KMS-11 (cell line): ENCODE data around the gene SOX30.

ENCODE experiments used
- H2AFZ ChIP-seq: fragments of 200-600 bp; sonication (generic); 2 replicates; pipeline ENCODE4 v1.6.1; 2016; ENCODE audit warnings: antibody characterized with exemption, mixed run types, low read depth
- H3K27ac ChIP-seq: fragments of 200-600 bp; sonication (generic); 2 replicates; pipeline ENCODE4 v1.6.1; 2016; ENCODE audit warnings: mild to moderate bottlenecking, mixed run types
- H3K27me3 ChIP-seq: fragments of 200-600 bp; sonication (generic); 2 replicates; pipeline ENCODE4 v1.6.1; 2017; ENCODE audit warnings: mild to moderate bottlenecking, low read depth, mixed run types, moderate library complexity; ENCODE audit not compliant: insufficient read depth
- H3K36me3 ChIP-seq: fragments of 200-600 bp; sonication (generic); 2 replicates; pipeline ENCODE4 v1.6.1; 2017; ENCODE audit warnings: mild to moderate bottlenecking, mixed run types; ENCODE audit not compliant: insufficient read depth
- H3K4me1 ChIP-seq: fragments of 200-600 bp; sonication (generic); 2 replicates; pipeline ENCODE4 v1.6.1; 2016; ENCODE audit warnings: mild to moderate bottlenecking, low read depth, mixed run types; ENCODE audit not compliant: poor library complexity, severe bottlenecking
- H3K4me2 ChIP-seq: fragments of 200-600 bp; sonication (generic); 2 replicates; pipeline ENCODE4 v1.7.0; 2016; ENCODE audit warnings: mild to moderate bottlenecking, mixed run types
- H3K4me3 ChIP-seq: fragments of 200-600 bp; sonication (generic); IDR thresholded peaks from 2 replicates; pipeline ENCODE4 v1.6.1; 2017; ENCODE audit warnings: low read depth, low read length, mixed read lengths; ENCODE audit not compliant: insufficient read depth
- H3K79me2 ChIP-seq: fragments of 200-600 bp; sonication (generic); 2 replicates; pipeline ENCODE4 v1.6.1; 2016; ENCODE audit warnings: low read depth, mixed run types; ENCODE audit not compliant: insufficient read depth
- H3K9ac ChIP-seq: fragments of 200-600 bp; sonication (generic); 2 replicates; pipeline ENCODE4 v1.6.1; 2016; ENCODE audit warnings: mild to moderate bottlenecking, mixed run types
- H4K20me1 ChIP-seq: fragments of 200-600 bp; sonication (generic); 2 replicates; pipeline ENCODE4 v1.6.1; 2016; ENCODE audit warnings: mild to moderate bottlenecking, mixed run types; ENCODE audit not compliant: insufficient read depth
- CTCF ChIP-seq: fragments of 200-600 bp; sonication (generic); conservative IDR thresholded peaks from 2 replicates; pipeline ENCODE4 v1.6.1; 2017; ENCODE audit warnings: low read depth, mild to moderate bottlenecking, antibody characterized with exemption, low read length, moderate library complexity, mixed read lengths

SOX30 gene

DNA sequence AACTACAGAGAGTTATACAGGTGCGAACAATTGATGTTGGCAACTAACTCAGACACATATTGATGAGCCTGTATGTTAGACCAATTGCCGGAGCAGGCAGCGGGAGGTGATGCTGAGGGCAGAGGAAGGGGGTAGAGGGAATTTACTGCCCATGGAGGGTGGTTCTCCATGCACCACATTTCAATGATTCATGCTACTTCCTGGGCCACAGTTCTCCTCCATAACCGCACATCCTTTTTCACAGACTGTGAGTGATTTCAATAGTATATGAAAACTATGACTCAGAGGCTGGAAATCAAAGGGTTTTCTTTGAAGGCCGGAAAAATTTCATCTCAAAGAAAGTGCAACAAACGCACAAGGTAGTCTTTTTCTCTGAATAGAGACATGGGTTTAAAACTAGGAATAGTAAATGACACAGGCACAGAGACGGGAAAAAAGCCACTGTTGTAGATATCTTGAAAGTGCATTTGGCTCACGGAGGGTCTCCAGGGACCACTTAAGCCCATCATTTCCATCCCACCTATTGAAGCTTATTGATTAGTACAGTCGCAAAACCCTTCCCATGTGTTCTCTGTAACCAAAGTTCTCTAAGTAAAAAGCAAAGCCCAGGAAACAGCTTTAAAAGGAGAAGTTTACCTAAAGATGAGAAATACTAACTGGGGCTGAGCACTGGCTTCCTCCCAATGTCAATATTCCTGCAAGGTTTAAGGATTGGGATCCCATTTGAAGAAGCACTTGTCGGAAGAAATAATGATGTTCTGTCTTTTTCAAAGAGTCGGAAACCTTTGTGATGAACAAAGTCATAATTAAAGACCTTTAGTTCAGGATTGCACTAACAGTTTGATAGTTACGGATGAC lies 48.7 kb downstream of the SOX30 start:
- H3K27me3 ChIP-seq = no peaks in the 10 kb centered on the region
- no peak overlapping the region for H3K4me2 ChIP-seq
- H3K4me3 ChIP-seq = no peak overlapping the region
- no peak overlapping the region for H2AFZ ChIP-seq
- H4K20me1 ChIP-seq = no peaks in the 10 kb centered on the region
- no peak overlapping the region for H3K27ac ChIP-seq
- no peak for TF ChIP-seq CTCF
- peaks cover 48% of the 10 kb centered on the region for H3K4me1 ChIP-seq
- H3K9ac ChIP-seq = no peak overlapping the region
- H3K36me3 ChIP-seq = no peaks in the 10 kb centered on the region
- no peaks in the 10 kb centered on the region for H3K79me2 ChIP-seq

DNA sequence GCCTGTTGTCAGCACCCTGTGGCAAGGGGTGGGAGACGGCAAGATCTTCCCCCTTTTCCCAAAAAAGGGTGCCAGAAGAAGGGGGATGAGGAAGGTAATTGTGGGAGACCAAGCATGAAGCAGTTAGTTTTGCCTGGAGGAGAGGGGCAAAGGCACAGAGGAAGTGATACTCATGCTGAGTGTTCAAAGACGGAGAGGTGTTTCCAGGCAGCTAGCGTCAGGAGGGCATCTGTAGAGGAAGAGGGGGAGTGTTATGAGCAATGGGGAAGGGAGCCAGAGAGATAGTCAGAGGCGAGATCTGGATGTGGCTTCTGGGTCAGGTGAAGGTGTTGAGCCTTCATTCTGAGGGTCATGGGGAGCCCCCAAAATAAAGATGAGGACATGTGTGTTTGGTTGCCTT lies 49.7 kb downstream of the SOX30 start:
- H3K36me3 ChIP-seq = no peaks in the 10 kb centered on the region
- no peak overlapping the region for H3K4me2 ChIP-seq
- H3K27me3 ChIP-seq = no peaks in the 10 kb centered on the region
- no peak overlapping the region for H3K27ac ChIP-seq
- no peak overlapping the region for H3K4me3 ChIP-seq
- no peaks in the 10 kb centered on the region for H3K79me2 ChIP-seq
- peaks cover 48% of the 10 kb centered on the region for H3K4me1 ChIP-seq
- no peak for TF ChIP-seq CTCF
- H3K9ac ChIP-seq = no peak overlapping the region
- no peaks in the 10 kb centered on the region for H4K20me1 ChIP-seq
- H2AFZ ChIP-seq = no peak overlapping the region

DNA sequence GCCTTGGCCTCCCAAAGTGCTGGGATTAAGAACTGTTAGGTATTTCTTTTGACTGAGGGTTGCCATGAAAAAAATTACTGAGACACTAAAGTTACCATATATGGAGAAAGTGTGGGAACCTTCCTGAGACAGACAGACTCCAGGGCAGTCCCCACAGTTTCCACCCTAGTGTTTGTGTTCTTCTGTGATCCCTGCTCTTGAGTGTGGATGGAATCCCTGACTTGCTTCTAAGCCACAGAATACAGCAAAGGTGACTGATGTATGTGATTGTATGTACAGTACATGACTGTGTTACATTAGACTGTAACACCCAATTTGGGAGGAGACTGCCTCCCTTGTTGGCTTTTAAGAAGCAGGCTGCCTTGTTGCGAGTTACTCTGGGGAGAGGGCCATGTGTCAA lies 52.0 kb downstream of the SOX30 start:
- Histone ChIP-seq H3K36me3 (no peaks in the 10 kb centered on the region), H3K27ac (no peak overlapping the region), H3K4me3 (no peak overlapping the region), H4K20me1 (no peaks in the 10 kb centered on the region), H3K27me3 (no peaks in the 10 kb centered on the region), H3K4me2 (no peak overlapping the region), H3K4me1 (peaks cover 53% of the 10 kb centered on the region), H3K9ac (no peak overlapping the region), H2AFZ (no peak overlapping the region), H3K79me2 (no peaks in the 10 kb centered on the region)
- TF ChIP-seq CTCF = no peak

DNA sequence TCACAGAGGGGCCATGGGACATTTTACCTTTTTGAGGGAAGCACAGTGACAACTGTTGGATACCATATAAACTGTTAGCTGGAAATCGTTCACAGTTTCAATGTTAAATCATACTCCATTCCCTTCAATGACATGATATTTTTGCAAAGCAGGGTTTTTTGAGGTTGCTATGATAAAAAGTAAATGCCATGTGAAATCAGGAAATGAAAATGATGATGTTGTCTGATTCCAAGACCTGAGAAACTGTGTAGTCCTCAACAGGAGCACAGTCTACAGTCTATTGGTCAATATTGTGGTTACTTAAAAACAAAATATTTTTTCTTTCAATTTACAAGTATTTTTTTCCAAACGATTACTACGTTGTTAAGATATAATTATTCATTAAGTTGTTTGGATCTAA lies 52.7 kb downstream of the SOX30 start:
- Histone ChIP-seq H3K4me2 (0 out of 2 replicates have a peak overlapping the region, but pooled peaks have one; percentile 15), H3K9ac (no peak overlapping the region), H3K27me3 (no peaks in the 10 kb centered on the region), H3K36me3 (no peaks in the 10 kb centered on the region), H3K27ac (no peak overlapping the region), H2AFZ (no peak overlapping the region), H3K4me1 (peaks cover 60% of the 10 kb centered on the region), H3K79me2 (no peaks in the 10 kb centered on the region), H3K4me3 (no peak overlapping the region), H4K20me1 (no peaks in the 10 kb centered on the region)
- TF ChIP-seq CTCF = no peak
